22Rv1 (cell line): ENCODE data around the gene RNF152.

Experiments used
- CTCF ChIP-seq: fragments of 450-650 bp; IDR thresholded peaks from 2 replicates; pipeline ENCODE4 v1.5.1; 2017; ENCODE audit warnings: mild to moderate bottlenecking
- ZFX ChIP-seq: fragments of 450-650 bp; IDR thresholded peaks from 2 replicates; pipeline ENCODE4 v1.6.1; 2017; ENCODE audit warnings: antibody characterized with exemption, borderline replicate concordance

- TF ChIP-seq CTCF = no peak
- no peak for TF ChIP-seq ZFX
Measured at GRCh38 chr18:61822879-61823278, 69.9 kb downstream of the RNF152 start.
